Keratinocyte (primary cell): ENCODE measurements around the gene OTOL1.
"Not testable (repeated sequence)": the region's sequence is repeated elsewhere in the genome, so short reads cannot be mapped to it uniquely, and the experiment has no call there.

Experiments
- EZH2 ChIP-seq: IDR thresholded peaks from one replicate; pipeline ENCODE4 v1.6.1; 2012; ENCODE audit warnings: inconsistent platforms, mild to moderate bottlenecking, low read length, moderate library complexity
- TF ChIP-seq, protein P1 (sequence below), 3 experiments: IDR thresholded peaks in 1 of 3; conservative IDR thresholded peaks in 1 of 3; optimal IDR thresholded peaks in 1 of 3; 2 replicates in 2 of 3; 3 replicates in 1 of 3; pipeline versions ENCODE3 to v1.5.1; 2011; ENCODE audit warnings: low read length in 3 of 3, mild to moderate bottlenecking in 3 of 3, moderate library complexity in 2 of 3, control low read depth in 1 of 3, inconsistent platforms in 1 of 3; ENCODE audit not compliant: insufficient read depth in 2 of 3; ENCODE audit errors: extremely low read depth in 1 of 3

DNA sequence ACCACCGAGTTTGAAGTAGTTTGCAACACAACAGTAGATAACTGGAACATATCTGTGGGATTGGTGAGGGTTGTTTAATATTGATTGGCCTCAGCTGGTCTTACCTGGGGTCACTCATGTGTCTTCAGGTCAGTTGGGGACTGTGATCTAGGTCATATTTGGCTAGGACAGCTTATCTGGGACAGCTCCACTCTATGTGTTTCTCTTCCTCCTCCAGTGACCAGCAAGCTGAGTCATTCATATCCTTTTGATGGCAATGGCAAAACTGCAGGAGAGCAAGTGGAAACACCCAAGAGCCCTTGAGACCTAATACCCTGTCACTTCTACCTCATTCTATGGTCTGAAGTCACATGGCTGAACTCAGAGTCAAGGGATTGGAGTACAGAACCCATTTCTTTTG lies 5.8 kb upstream of the OTOL1 start:
- TF ChIP-seq, protein P1, sequence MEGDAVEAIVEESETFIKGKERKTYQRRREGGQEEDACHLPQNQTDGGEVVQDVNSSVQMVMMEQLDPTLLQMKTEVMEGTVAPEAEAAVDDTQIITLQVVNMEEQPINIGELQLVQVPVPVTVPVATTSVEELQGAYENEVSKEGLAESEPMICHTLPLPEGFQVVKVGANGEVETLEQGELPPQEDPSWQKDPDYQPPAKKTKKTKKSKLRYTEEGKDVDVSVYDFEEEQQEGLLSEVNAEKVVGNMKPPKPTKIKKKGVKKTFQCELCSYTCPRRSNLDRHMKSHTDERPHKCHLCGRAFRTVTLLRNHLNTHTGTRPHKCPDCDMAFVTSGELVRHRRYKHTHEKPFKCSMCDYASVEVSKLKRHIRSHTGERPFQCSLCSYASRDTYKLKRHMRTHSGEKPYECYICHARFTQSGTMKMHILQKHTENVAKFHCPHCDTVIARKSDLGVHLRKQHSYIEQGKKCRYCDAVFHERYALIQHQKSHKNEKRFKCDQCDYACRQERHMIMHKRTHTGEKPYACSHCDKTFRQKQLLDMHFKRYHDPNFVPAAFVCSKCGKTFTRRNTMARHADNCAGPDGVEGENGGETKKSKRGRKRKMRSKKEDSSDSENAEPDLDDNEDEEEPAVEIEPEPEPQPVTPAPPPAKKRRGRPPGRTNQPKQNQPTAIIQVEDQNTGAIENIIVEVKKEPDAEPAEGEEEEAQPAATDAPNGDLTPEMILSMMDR (optimal IDR thresholded peaks at IDR 0.05 in 1 of 3, IDR thresholded peaks at IDR 0.05 in 1 of 3, conservative IDR thresholded peaks at IDR 0.05 in 1 of 3; ENCODE audit: extremely low read depth in 1 of 3, insufficient read depth in 2 of 3, low read length in 3 of 3) = not testable (repeated sequence)
- TF ChIP-seq EZH2 = not testable (repeated sequence)
